Keratinocyte (primary cell): Measurements from ENCODE around the gene PLPP4.

ENCODE experiments used
- CTCF ChIP-seq, 3 experiments: IDR thresholded peaks in 1 of 3; conservative IDR thresholded peaks in 1 of 3; optimal IDR thresholded peaks in 1 of 3; 2 replicates in 2 of 3; 3 replicates in 1 of 3; pipeline versions ENCODE3 to v1.5.1; 2011; ENCODE audit warnings: low read length in 3 of 3, mild to moderate bottlenecking in 3 of 3, moderate library complexity in 2 of 3, control low read depth in 1 of 3, inconsistent platforms in 1 of 3; ENCODE audit not compliant: insufficient read depth in 2 of 3; ENCODE audit errors: extremely low read depth in 1 of 3
- EZH2 ChIP-seq: IDR thresholded peaks from one replicate; pipeline ENCODE4 v1.6.1; 2012; ENCODE audit warnings: inconsistent platforms, mild to moderate bottlenecking, low read length, moderate library complexity

GRCh38 chr10:120555842-120556532 is 99.0 kb downstream of the PLPP4 start:
- TF ChIP-seq CTCF (optimal IDR thresholded peaks at IDR 0.05 in 1 of 3, IDR thresholded peaks at IDR 0.05 in 1 of 3, conservative IDR thresholded peaks at IDR 0.05 in 1 of 3; ENCODE audit: extremely low read depth in 1 of 3, insufficient read depth in 2 of 3, low read length in 3 of 3) (no peak), EZH2 (no peak)
